ENCODE data around the gene CARNS1. TPM values are rescaled to one million over a fixed set of nuclear protein-coding genes. Genes with fewer than 3 reads are reported as not detected.

The CARNS1 gene
- total RNA-seq, 6 experiments from 2014 or later = 0.05 to 0.14 (median 0.06) TPM; not detected in 1

DNA sequence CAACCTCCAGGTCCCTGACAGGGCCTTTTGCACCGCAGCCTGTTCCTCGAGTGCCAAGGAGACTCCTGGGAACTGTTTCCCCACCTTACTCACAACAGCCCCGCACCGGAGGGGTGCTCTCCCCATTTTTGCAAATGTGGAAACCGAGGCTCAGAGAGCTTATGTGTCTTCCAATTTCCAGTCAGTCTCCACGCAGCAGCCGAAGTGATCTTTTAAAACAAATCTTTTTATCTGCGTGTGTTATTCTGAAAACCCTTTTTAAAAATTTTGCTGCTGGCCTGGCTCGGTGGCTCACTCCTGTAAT, 54.0 kb downstream of the CARNS1 start:
- H3K9me3 Mint-ChIP-seq = no peaks in the 10 kb centered on the region
- peaks cover 4% of the 10 kb centered on the region for H3K27me3 Mint-ChIP-seq (ENCODE audit: insufficient read depth)
- H3K4me1 Mint-ChIP-seq (ENCODE audit: low read depth) = peaks cover 12% of the 10 kb centered on the region; the same call in 1 of the 2 replicates
- no peak for DNase-seq
- TF ChIP-seq, protein P1, sequence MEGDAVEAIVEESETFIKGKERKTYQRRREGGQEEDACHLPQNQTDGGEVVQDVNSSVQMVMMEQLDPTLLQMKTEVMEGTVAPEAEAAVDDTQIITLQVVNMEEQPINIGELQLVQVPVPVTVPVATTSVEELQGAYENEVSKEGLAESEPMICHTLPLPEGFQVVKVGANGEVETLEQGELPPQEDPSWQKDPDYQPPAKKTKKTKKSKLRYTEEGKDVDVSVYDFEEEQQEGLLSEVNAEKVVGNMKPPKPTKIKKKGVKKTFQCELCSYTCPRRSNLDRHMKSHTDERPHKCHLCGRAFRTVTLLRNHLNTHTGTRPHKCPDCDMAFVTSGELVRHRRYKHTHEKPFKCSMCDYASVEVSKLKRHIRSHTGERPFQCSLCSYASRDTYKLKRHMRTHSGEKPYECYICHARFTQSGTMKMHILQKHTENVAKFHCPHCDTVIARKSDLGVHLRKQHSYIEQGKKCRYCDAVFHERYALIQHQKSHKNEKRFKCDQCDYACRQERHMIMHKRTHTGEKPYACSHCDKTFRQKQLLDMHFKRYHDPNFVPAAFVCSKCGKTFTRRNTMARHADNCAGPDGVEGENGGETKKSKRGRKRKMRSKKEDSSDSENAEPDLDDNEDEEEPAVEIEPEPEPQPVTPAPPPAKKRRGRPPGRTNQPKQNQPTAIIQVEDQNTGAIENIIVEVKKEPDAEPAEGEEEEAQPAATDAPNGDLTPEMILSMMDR (IDR thresholded peaks at IDR 0.05) = no peak; the same call in 1 of the 2 replicates
- H3K36me3 Mint-ChIP-seq (ENCODE audit: low read depth) = peaks cover 4% of the 10 kb centered on the region; the same call in 1 of the 2 replicates
- H3K4me3 Mint-ChIP-seq = peak overlapping the region; percentile 87
- H3K27ac Mint-ChIP-seq = peak overlapping the region; percentile 77

- H3K27ac Mint-ChIP-seq = no peak overlapping the region
- TF ChIP-seq, protein P1 (IDR thresholded peaks at IDR 0.05) = no peak
- peaks cover 8% of the 10 kb centered on the region; the same call in 1 of the 2 replicates for H3K4me1 Mint-ChIP-seq (ENCODE audit: low read depth)
- H3K4me3 Mint-ChIP-seq = no peak overlapping the region; the same call in 1 of the 2 replicates
- no peak for DNase-seq
- H3K9me3 Mint-ChIP-seq = no peaks in the 10 kb centered on the region
- H3K36me3 Mint-ChIP-seq (ENCODE audit: low read depth) = peaks cover under 1% of the 10 kb centered on the region; the same call in 1 of the 2 replicates
- H3K27me3 Mint-ChIP-seq (ENCODE audit: insufficient read depth) = peaks cover 7% of the 10 kb centered on the region
Observed at GRCh38 chr11:67470337-67471002, 55.0 kb downstream of the CARNS1 start.

GRCh38 chr11:67472882-67473281, 57.4 kb downstream of the CARNS1 start:
- Mint-ChIP-seq H3K4me3 (no peak overlapping the region), H3K27me3 (ENCODE audit: insufficient read depth) (peaks cover 7% of the 10 kb centered on the region), H3K4me1 (ENCODE audit: low read depth) (peaks cover 6% of the 10 kb centered on the region; the same call in 1 of the 2 replicates), H3K36me3 (ENCODE audit: low read depth) (peaks cover 5% of the 10 kb centered on the region; the same call in 1 of the 2 replicates), H3K27ac (no peak overlapping the region), H3K9me3 (no peaks in the 10 kb centered on the region)
- TF ChIP-seq, protein P1 (IDR thresholded peaks at IDR 0.05) = no peak
- DNase-seq = no peak

Other genes with a start within 250 kb of the CARNS1 start
- gene GRK2, start 149.2 kb upstream of the CARNS1 start, total RNA-seq (2021; fragmentation: NEBNext Ultra II Directional; extraction: Animal tissue kit (Norgen Biotek cat#: 25700)) = 10 to 100 TPM; 26.2 to 35.5 (median 32.1) TPM
- gene ANKRD13D, start 126.4 kb upstream of the CARNS1 start, total RNA-seq (2021; fragmentation: NEBNext Ultra II Directional; extraction: Animal tissue kit (Norgen Biotek cat#: 25700)) = 10 to 100 TPM; 24.7 to 34.6 (median 26.4) TPM
- gene SSH3, start 112.1 kb upstream of the CARNS1 start, total RNA-seq (2021; fragmentation: NEBNext Ultra II Directional; extraction: Animal tissue kit (Norgen Biotek cat#: 25700)) = 10 to 100 TPM; 17.0 to 28.7 (median 22.6) TPM
- 10 to 100 TPM; 69.1 to 80.7 (median 70.9) TPM for gene POLD4, start 62.1 kb upstream of the CARNS1 start, total RNA-seq (2021; fragmentation: NEBNext Ultra II Directional; extraction: Animal tissue kit (Norgen Biotek cat#: 25700))
- gene CLCF1, start 42.1 kb upstream of the CARNS1 start, total RNA-seq (2021; fragmentation: NEBNext Ultra II Directional; extraction: Animal tissue kit (Norgen Biotek cat#: 25700)) = 10 to 100 TPM in 4 of 6 experiments, 1 to 10 TPM in 2; 8.9 to 12.8 (median 10.5) TPM
- gene RAD9A, start 23.7 kb upstream of the CARNS1 start, total RNA-seq (2021; fragmentation: NEBNext Ultra II Directional; extraction: Animal tissue kit (Norgen Biotek cat#: 25700)) = 10 to 100 TPM in 1 of 6 experiments, 1 to 10 TPM in 5; 7.6 to 10.3 (median 8.8) TPM
- 100 to 1,000 TPM; 162 to 191 (median 180) TPM for gene PPP1CA, start 13.8 kb upstream of the CARNS1 start, total RNA-seq (2021; fragmentation: NEBNext Ultra II Directional; extraction: Animal tissue kit (Norgen Biotek cat#: 25700))
- not detected for gene TBC1D10C, start 11.6 kb upstream of the CARNS1 start, total RNA-seq (2021; fragmentation: NEBNext Ultra II Directional; extraction: Animal tissue kit (Norgen Biotek cat#: 25700))
- 10 to 100 TPM; 51.5 to 58.4 (median 55.8) TPM for gene RPS6KB2, start 12.8 kb downstream of the CARNS1 start, total RNA-seq (2021; fragmentation: NEBNext Ultra II Directional; extraction: Animal tissue kit (Norgen Biotek cat#: 25700))
- gene PTPRCAP, start 22.0 kb downstream of the CARNS1 start, total RNA-seq (2021; fragmentation: NEBNext Ultra II Directional; extraction: Animal tissue kit (Norgen Biotek cat#: 25700)) = under 1 TPM in 3 of 6 experiments, not detected in 3; 0.35 to 0.50 (median 0.40) TPM
- 100 to 1,000 TPM in 5 of 6 experiments, 10 to 100 TPM in 1; 98.8 to 127 (median 108) TPM for gene CORO1B, start 27.8 kb downstream of the CARNS1 start, total RNA-seq (2021; fragmentation: NEBNext Ultra II Directional; extraction: Animal tissue kit (Norgen Biotek cat#: 25700))
- not detected for gene GPR152, start 37.1 kb downstream of the CARNS1 start, total RNA-seq (2021; fragmentation: NEBNext Ultra II Directional; extraction: Animal tissue kit (Norgen Biotek cat#: 25700))
- gene CABP4, start 39.7 kb downstream of the CARNS1 start, total RNA-seq (2021; fragmentation: NEBNext Ultra II Directional; extraction: Animal tissue kit (Norgen Biotek cat#: 25700)) = not detected
- gene TMEM134, start 53.6 kb downstream of the CARNS1 start, total RNA-seq (2021; fragmentation: NEBNext Ultra II Directional; extraction: Animal tissue kit (Norgen Biotek cat#: 25700)) = 10 to 100 TPM; 28.5 to 43.7 (median 32.2) TPM
- 10 to 100 TPM; 53.0 to 59.4 (median 55.1) TPM for gene AIP, start 67.3 kb downstream of the CARNS1 start, total RNA-seq (2021; fragmentation: NEBNext Ultra II Directional; extraction: Animal tissue kit (Norgen Biotek cat#: 25700))
- gene PITPNM1, start 89.7 kb downstream of the CARNS1 start, total RNA-seq (2021; fragmentation: NEBNext Ultra II Directional; extraction: Animal tissue kit (Norgen Biotek cat#: 25700)) = 10 to 100 TPM; 19.6 to 30.3 (median 23.5) TPM
- gene CDK2AP2, start 92.5 kb downstream of the CARNS1 start, total RNA-seq (2021; fragmentation: NEBNext Ultra II Directional; extraction: Animal tissue kit (Norgen Biotek cat#: 25700)) = 10 to 100 TPM; 29.3 to 36.0 (median 31.5) TPM
- not detected for gene CABP2, start 107.8 kb downstream of the CARNS1 start, total RNA-seq (2021; fragmentation: NEBNext Ultra II Directional; extraction: Animal tissue kit (Norgen Biotek cat#: 25700))
- gene GSTP1, start 168.1 kb downstream of the CARNS1 start, total RNA-seq (2021; fragmentation: NEBNext Ultra II Directional; extraction: Animal tissue kit (Norgen Biotek cat#: 25700)) = 100 to 1,000 TPM; 497 to 569 (median 512) TPM
- gene NDUFV1, start 191.3 kb downstream of the CARNS1 start, total RNA-seq (2021; fragmentation: NEBNext Ultra II Directional; extraction: Animal tissue kit (Norgen Biotek cat#: 25700)) = 100 to 1,000 TPM; 130 to 150 (median 135) TPM
- gene NUDT8, start 214.3 kb downstream of the CARNS1 start, total RNA-seq (2021; fragmentation: NEBNext Ultra II Directional; extraction: Animal tissue kit (Norgen Biotek cat#: 25700)) = 1 to 10 TPM; 2.0 to 3.0 (median 2.6) TPM
- gene TBX10, start 224.1 kb downstream of the CARNS1 start, total RNA-seq (2021; fragmentation: NEBNext Ultra II Directional; extraction: Animal tissue kit (Norgen Biotek cat#: 25700)) = not detected
- gene ACY3, start 235.1 kb downstream of the CARNS1 start, total RNA-seq (2021; fragmentation: NEBNext Ultra II Directional; extraction: Animal tissue kit (Norgen Biotek cat#: 25700)) = not detected